Panc1 (cell line): ENCODE results near the gene GID8. TPM values are rescaled to one million over a fixed set of nuclear protein-coding genes. Genes with fewer than 3 reads are reported as not detected.

Source experiments
- ATAC-seq: fragments of 200-7000 bp; cut with Tn5 transposase; 2 replicates; pipeline ENCODE4 v1.9.1; 2020; ENCODE audit warnings: mild to moderate bottlenecking, moderate library complexity
- BruUV-seq: library from RNA; stranded (reverse); fragments of 400-500 nt; replicated peaks from 2 replicates; lab custom pipeline; 2021; lab: Mats Ljungman, UMichigan
- CTCF ChIA-PET: fragments of 300-600 bp; sonication (Branson Sonifier 250); formaldehyde crosslinking; loops from one replicate; lab custom pipeline; 2022; ENCODE audit warnings: antibody characterized with exemption; lab: Charles Lee
- POLR2A ChIA-PET: fragments of 300-600 bp; sonication (Branson Sonifier 250); formaldehyde crosslinking; loops from one replicate; lab custom pipeline; 2022; ENCODE audit warnings: antibody characterized with exemption; lab: Charles Lee
- DNase-seq: peaks from one replicate; pipeline ENCODE4 v3.0.0-alpha.2; 2010; ENCODE audit warnings: low read depth, low spot score
- H3K27ac ChIP-seq: 2 replicates; pipeline ENCODE4 v1.5.1; 2011; ENCODE audit warnings: mild to moderate bottlenecking, low read length, inconsistent platforms
- H3K27me3 ChIP-seq: fragments of 200-500 bp; sonication (Bioruptor generic); 2 replicates; pipeline ENCODE4 v1.6.0; 2014; ENCODE audit warnings: low read length, inconsistent platforms; ENCODE audit not compliant: control insufficient read depth, insufficient read depth
- H3K36me3 ChIP-seq: fragments of 200-500 bp; sonication (Bioruptor generic); 2 replicates; pipeline ENCODE4 v1.5.1; 2014; ENCODE audit warnings: inconsistent platforms, mild to moderate bottlenecking, low read length, moderate library complexity; ENCODE audit not compliant: control insufficient read depth, insufficient read depth
- H3K4me1 ChIP-seq: 2 replicates; pipeline ENCODE4 v1.5.1; 2011; ENCODE audit warnings: inconsistent platforms, mild to moderate bottlenecking, low read length, moderate library complexity; ENCODE audit not compliant: control insufficient read depth, insufficient read depth
- H3K4me3 ChIP-seq, 2 experiments: 2 replicates each; pipeline ENCODE4 v1.5.1; 2011 to 2012; ENCODE audit warnings: low read depth in 2 of 2, low read length in 2 of 2, mild to moderate bottlenecking in 2 of 2, inconsistent platforms in 1 of 2, moderate library complexity in 1 of 2
- H3K9me3 ChIP-seq: fragments of 200-500 bp; sonication (Bioruptor generic); 2 replicates; pipeline ENCODE4 v1.5.1; 2014; ENCODE audit warnings: low read depth, mild to moderate bottlenecking, inconsistent platforms, low read length, moderate library complexity; ENCODE audit not compliant: control insufficient read depth, insufficient read depth
- POLR2AphosphoS5 ChIP-seq: IDR thresholded peaks from 2 replicates; pipeline ENCODE4 v1.6.1; 2012; ENCODE audit warnings: mild to moderate bottlenecking, low read depth, low read length, moderate library complexity
- SIN3A ChIP-seq: IDR thresholded peaks from 2 replicates; pipeline ENCODE4 v1.6.1; 2012; ENCODE audit warnings: low read depth, mild to moderate bottlenecking, low read length, moderate library complexity, borderline replicate concordance; ENCODE audit not compliant: insufficient read depth
- TCF7L2 ChIP-seq: IDR thresholded peaks from 2 replicates; pipeline ENCODE4 v1.6.1; 2011; ENCODE audit warnings: mild to moderate bottlenecking, low read depth, low read length, inconsistent platforms
- in situ Hi-C: cut with HindIII; loops from 2 replicates; pipeline ENCODE4 v1.10.0; 2016; ENCODE audit warnings: low sequenced_read_pairs, low pct_unique_long_range_greater_than_20kb
- intact Hi-C: fragments of 100-400 bp; cut with micrococcal nuclease; formaldehyde crosslinking; loops from one replicate; pipeline ENCODE4 v1.10.0; 2022; ENCODE audit not compliant: unreplicated experiment
- total RNA-seq: library from RNA; stranded (reverse); gene quantifications from one replicate; pipeline ENCODE4 v1.2.1, GENCODE V29; 2021; ENCODE audit not compliant: unreplicated experiment
- TF ChIP-seq, protein P1 (sequence below), 2 experiments: IDR thresholded peaks; 2 replicates each; pipeline ENCODE4 v1.6.1; 2011 to 2012; ENCODE audit warnings: low read depth in 2 of 2, control low read depth in 1 of 2, low read length in 1 of 2, mild to moderate bottlenecking in 1 of 2, moderate library complexity in 1 of 2; ENCODE audit not compliant: insufficient read depth in 1 of 2
- TF ChIP-seq, protein P2 (sequence below): fragments of 450-650 bp; IDR thresholded peaks from 2 replicates; pipeline ENCODE4 v1.5.1; 2017; ENCODE audit warnings: mild to moderate bottlenecking

Gene GID8
- total RNA-seq, 1 experiment from 2014 or later = 37.3 TPM

DNA sequence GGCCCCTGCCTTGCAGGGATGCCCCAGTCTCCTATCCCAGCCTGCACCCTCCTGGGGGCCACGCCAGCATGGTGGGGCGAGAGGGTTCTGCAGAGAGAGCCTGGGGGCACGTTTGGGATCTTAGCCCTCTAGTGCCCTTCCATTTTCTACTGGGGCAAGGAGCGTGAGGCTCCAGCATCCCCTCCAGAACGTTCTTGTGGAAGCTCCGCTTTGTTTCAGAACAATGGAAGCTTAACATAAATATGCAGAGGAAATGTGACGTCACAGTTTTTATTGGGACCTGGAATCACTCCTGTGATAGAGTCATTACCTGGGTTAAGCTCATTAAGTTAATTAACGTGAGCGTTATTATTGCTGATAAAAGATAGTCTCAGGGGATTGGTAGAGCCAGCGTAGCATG is 49.2 kb downstream of the GID8 start:
- DNase-seq (no peak), ATAC-seq (no peak)
- no TSS peak for BruUV-seq
- Histone ChIP-seq H3K27ac (no peak overlapping the region), H3K36me3 (no peaks in the 10 kb centered on the region), H3K9me3 (no peaks in the 10 kb centered on the region), H3K27me3 (no peaks in the 10 kb centered on the region), H3K4me1 (peaks cover 6% of the 10 kb centered on the region; the same call in 1 of the 2 replicates), H3K4me3 (no peak overlapping the region)
- in situ Hi-C loops = no loop called here
- TF ChIP-seq TCF7L2 = no peak
- no peak for TF ChIP-seq POLR2AphosphoS5
- TF ChIP-seq, protein P1, sequence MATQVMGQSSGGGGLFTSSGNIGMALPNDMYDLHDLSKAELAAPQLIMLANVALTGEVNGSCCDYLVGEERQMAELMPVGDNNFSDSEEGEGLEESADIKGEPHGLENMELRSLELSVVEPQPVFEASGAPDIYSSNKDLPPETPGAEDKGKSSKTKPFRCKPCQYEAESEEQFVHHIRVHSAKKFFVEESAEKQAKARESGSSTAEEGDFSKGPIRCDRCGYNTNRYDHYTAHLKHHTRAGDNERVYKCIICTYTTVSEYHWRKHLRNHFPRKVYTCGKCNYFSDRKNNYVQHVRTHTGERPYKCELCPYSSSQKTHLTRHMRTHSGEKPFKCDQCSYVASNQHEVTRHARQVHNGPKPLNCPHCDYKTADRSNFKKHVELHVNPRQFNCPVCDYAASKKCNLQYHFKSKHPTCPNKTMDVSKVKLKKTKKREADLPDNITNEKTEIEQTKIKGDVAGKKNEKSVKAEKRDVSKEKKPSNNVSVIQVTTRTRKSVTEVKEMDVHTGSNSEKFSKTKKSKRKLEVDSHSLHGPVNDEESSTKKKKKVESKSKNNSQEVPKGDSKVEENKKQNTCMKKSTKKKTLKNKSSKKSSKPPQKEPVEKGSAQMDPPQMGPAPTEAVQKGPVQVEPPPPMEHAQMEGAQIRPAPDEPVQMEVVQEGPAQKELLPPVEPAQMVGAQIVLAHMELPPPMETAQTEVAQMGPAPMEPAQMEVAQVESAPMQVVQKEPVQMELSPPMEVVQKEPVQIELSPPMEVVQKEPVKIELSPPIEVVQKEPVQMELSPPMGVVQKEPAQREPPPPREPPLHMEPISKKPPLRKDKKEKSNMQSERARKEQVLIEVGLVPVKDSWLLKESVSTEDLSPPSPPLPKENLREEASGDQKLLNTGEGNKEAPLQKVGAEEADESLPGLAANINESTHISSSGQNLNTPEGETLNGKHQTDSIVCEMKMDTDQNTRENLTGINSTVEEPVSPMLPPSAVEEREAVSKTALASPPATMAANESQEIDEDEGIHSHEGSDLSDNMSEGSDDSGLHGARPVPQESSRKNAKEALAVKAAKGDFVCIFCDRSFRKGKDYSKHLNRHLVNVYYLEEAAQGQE (IDR thresholded peaks at IDR 0.05; ENCODE audit: insufficient read depth in 1 of 2, low read depth in 2 of 2, low read length in 1 of 2) = no peak
- no peak for TF ChIP-seq SIN3A
- TF ChIP-seq, protein P2, sequence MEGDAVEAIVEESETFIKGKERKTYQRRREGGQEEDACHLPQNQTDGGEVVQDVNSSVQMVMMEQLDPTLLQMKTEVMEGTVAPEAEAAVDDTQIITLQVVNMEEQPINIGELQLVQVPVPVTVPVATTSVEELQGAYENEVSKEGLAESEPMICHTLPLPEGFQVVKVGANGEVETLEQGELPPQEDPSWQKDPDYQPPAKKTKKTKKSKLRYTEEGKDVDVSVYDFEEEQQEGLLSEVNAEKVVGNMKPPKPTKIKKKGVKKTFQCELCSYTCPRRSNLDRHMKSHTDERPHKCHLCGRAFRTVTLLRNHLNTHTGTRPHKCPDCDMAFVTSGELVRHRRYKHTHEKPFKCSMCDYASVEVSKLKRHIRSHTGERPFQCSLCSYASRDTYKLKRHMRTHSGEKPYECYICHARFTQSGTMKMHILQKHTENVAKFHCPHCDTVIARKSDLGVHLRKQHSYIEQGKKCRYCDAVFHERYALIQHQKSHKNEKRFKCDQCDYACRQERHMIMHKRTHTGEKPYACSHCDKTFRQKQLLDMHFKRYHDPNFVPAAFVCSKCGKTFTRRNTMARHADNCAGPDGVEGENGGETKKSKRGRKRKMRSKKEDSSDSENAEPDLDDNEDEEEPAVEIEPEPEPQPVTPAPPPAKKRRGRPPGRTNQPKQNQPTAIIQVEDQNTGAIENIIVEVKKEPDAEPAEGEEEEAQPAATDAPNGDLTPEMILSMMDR = no peak
- POLR2A ChIA-PET = no interaction called here
- intact Hi-C loops = no loop called here
- CTCF ChIA-PET = interaction anchor here (1.8 kb wide), 1 partner anchor 14 kb away, joined by 4 read pairs; no protein-coding TSS in a partner anchor

DNA sequence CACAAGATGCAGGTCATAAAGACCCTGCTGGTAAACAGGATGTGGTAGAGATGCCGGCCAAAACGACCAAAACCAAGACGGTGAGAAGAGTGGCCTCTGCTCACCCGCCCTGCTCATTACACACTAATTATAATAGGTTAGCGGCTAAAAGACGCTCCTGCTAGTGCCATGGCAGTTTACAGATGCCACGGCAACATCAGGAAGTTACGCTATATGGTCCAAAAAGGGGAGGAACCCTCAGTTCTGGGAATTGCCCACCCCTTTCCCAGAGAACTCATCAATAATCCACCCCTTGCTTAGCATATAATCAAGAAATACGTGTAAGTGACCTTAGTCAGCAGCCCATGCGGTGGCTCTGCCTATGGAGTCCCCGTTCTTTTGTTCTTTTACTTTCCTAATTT is 51.3 kb downstream of the GID8 start:
- intact Hi-C loops (no loop called here), in situ Hi-C loops (no loop called here)
- Histone ChIP-seq H3K4me3 (no peak overlapping the region), H3K27ac (no peak overlapping the region), H3K27me3 (no peaks in the 10 kb centered on the region), H3K9me3 (no peaks in the 10 kb centered on the region), H3K36me3 (no peaks in the 10 kb centered on the region), H3K4me1 (peaks cover 3% of the 10 kb centered on the region; the same call in 1 of the 2 replicates)
- ChIA-PET CTCF (no interaction called here), POLR2A (no interaction called here)
- DNase-seq = no peak
- TF ChIP-seq, protein P1 (IDR thresholded peaks at IDR 0.05; ENCODE audit: insufficient read depth in 1 of 2, low read depth in 2 of 2, low read length in 1 of 2) = no peak
- TF ChIP-seq TCF7L2 = no peak
- TF ChIP-seq POLR2AphosphoS5 = no peak
- TF ChIP-seq, protein P2 = no peak
- no peak for TF ChIP-seq SIN3A
- BruUV-seq = no TSS peak
- no peak for ATAC-seq
